Measurements from ENCODE around the gene MSMB.

DNA sequence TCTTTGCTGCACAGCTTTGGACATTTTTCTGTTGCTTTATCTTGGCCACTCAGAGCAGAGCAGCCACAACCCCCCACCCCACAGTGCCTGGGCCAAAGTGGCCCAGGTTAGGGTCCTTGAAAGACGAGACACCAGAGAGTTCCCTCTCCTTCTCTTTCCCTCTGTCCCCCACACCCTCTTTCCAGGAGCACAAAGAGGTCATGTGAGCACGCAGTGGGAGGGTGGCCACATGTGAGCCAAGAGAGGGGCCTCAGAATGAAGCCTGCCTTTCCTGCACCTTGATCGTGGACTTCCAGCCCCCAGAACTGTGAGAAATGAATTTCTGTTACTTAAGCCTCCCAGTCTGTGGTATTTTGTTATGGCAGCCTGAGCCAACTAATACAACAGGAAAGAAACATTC, 14.6 kb upstream of the MSMB start:
- TF ChIP-seq RFX5 (IDR thresholded peaks at IDR 0.05; ENCODE audit: low read depth, low read length) (no peak), POLR2A (IDR thresholded peaks at IDR 0.05; ENCODE audit: low read depth, low read length) (no peak), MXI1 (IDR thresholded peaks at IDR 0.05; ENCODE audit: borderline replicate concordance, low read depth, low read length) (no peak), CEBPB (IDR thresholded peaks at IDR 0.05; ENCODE audit: low read depth, low read length) (no peak), CHD1 (IDR thresholded peaks at IDR 0.05; ENCODE audit: low read depth, low read length) (no peak), BHLHE40 (IDR thresholded peaks at IDR 0.05; ENCODE audit: low read depth, low read length) (no peak), RAD21 (IDR thresholded peaks at IDR 0.05; ENCODE audit: low read length) (no peak), MAZ (IDR thresholded peaks at IDR 0.05; ENCODE audit: borderline replicate concordance, low read depth, low read length) (no peak)
- TF ChIP-seq, protein P1, sequence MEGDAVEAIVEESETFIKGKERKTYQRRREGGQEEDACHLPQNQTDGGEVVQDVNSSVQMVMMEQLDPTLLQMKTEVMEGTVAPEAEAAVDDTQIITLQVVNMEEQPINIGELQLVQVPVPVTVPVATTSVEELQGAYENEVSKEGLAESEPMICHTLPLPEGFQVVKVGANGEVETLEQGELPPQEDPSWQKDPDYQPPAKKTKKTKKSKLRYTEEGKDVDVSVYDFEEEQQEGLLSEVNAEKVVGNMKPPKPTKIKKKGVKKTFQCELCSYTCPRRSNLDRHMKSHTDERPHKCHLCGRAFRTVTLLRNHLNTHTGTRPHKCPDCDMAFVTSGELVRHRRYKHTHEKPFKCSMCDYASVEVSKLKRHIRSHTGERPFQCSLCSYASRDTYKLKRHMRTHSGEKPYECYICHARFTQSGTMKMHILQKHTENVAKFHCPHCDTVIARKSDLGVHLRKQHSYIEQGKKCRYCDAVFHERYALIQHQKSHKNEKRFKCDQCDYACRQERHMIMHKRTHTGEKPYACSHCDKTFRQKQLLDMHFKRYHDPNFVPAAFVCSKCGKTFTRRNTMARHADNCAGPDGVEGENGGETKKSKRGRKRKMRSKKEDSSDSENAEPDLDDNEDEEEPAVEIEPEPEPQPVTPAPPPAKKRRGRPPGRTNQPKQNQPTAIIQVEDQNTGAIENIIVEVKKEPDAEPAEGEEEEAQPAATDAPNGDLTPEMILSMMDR (conservative IDR thresholded peaks at IDR 0.05; ENCODE audit: low read depth, low read length), result no peak
- TF ChIP-seq, protein P2, sequence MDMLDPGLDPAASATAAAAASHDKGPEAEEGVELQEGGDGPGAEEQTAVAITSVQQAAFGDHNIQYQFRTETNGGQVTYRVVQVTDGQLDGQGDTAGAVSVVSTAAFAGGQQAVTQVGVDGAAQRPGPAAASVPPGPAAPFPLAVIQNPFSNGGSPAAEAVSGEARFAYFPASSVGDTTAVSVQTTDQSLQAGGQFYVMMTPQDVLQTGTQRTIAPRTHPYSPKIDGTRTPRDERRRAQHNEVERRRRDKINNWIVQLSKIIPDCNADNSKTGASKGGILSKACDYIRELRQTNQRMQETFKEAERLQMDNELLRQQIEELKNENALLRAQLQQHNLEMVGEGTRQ (IDR thresholded peaks at IDR 0.05; ENCODE audit: low read depth, low read length), result no peak
